ENCODE data around the gene LHX5. TPM values are rescaled to one million over a fixed set of nuclear protein-coding genes. Genes with fewer than 3 reads are reported as not detected.

Gene LHX5
- total RNA-seq, 2 donors from 2014 or later: not detected

GRCh38 chr12:113464852-113465719 lies 6.6 kb downstream of the LHX5 start:
- peaks cover 0 to 52% of the 10 kb centered on the region in 2 donors for H3K4me1 ChIP-seq
- no peaks in the 10 kb centered on the region for H3K9me3 ChIP-seq
- no peak for TF ChIP-seq CTCF (IDR thresholded peaks at IDR 0.05)
- peak overlapping the region in 1 of 2 donors; percentile 34 for H3K4me3 ChIP-seq
- DNase-seq (ENCODE audit: low spot score): no peak
- H3K36me3 ChIP-seq: no peaks in the 10 kb centered on the region
- H3K27ac ChIP-seq: no peak overlapping the region
- peaks cover 48 to 67% of the 10 kb centered on the region in 2 donors for H3K27me3 ChIP-seq

GRCh38 chr12:113464452-113464775 lies 7.3 kb downstream of the LHX5 start:
- H3K4me1 ChIP-seq: peaks cover 0 to 52% of the 10 kb centered on the region in 2 donors
- peak overlapping the region in 1 of 2 donors; percentile 39 for H3K4me3 ChIP-seq
- peaks cover 48 to 60% of the 10 kb centered on the region in 2 donors for H3K27me3 ChIP-seq

GRCh38 chr12:113463746-113464451 lies 7.8 kb downstream of the LHX5 start:
- H3K4me3 ChIP-seq: peak overlapping the region in 1 of 2 donors; percentile 39
- no peak overlapping the region for H3K27ac ChIP-seq
- no peaks in the 10 kb centered on the region for H3K9me3 ChIP-seq
- peaks cover 0 to 52% of the 10 kb centered on the region in 2 donors for H3K4me1 ChIP-seq
- H3K27me3 ChIP-seq: peaks cover 48 to 57% of the 10 kb centered on the region in 2 donors
- no peaks in the 10 kb centered on the region for H3K36me3 ChIP-seq
- TF ChIP-seq CTCF (IDR thresholded peaks at IDR 0.05): no peak
- no peak for DNase-seq (ENCODE audit: low spot score)

More at GRCh38 chr12:113464452-113464775, 7.3 kb downstream of the LHX5 start:
- Histone ChIP-seq H3K27ac (no peak overlapping the region), H3K9me3 (no peaks in the 10 kb centered on the region), H3K36me3 (no peaks in the 10 kb centered on the region)
- TF ChIP-seq CTCF (IDR thresholded peaks at IDR 0.05): no peak
- DNase-seq (ENCODE audit: low spot score): no peak

- Histone ChIP-seq H3K9me3 (no peaks in the 10 kb centered on the region), H3K36me3 (no peaks in the 10 kb centered on the region), H3K4me3 (peak overlapping the region in 1 of 2 donors; percentile 39), H3K27me3 (peaks cover 43 to 51% of the 10 kb centered on the region in 2 donors), H3K4me1 (peaks cover 0 to 49% of the 10 kb centered on the region in 2 donors), H3K27ac (no peak overlapping the region)
- no peak for TF ChIP-seq CTCF (IDR thresholded peaks at IDR 0.05)
- DNase-seq (ENCODE audit: low spot score): no peak
Observed at GRCh38 chr12:113462998-113463745, 8.5 kb downstream of the LHX5 start.

- peak; percentile 74 for DNase-seq (ENCODE audit: low spot score)
- Histone ChIP-seq H3K4me1 (peaks cover 0 to 40% of the 10 kb centered on the region in 2 donors), H3K9me3 (no peaks in the 10 kb centered on the region), H3K4me3 (peak overlapping the region in 1 of 2 donors; percentile 39), H3K27me3 (peaks cover 33 to 41% of the 10 kb centered on the region in 2 donors), H3K36me3 (no peaks in the 10 kb centered on the region), H3K27ac (no peak overlapping the region)
- peak; percentile 72 to 84 for TF ChIP-seq CTCF (IDR thresholded peaks at IDR 0.05)
Observed at GRCh38 chr12:113462117-113462774, 9.4 kb downstream of the LHX5 start.

Data from right atrium auricular region (tissue), 2 donors.